GM18870 (cell line): Measurements from ENCODE around the gene LPP.
A peak's percentile ranks its signal among the peaks of the same experiment; 100 is the strongest.

Experiments used
- ATAC-seq: cut with Tn5 transposase; IDR thresholded peaks from one replicate; pipeline ENCODE4 v1.9.1; 2021; ENCODE audit warnings: moderate library complexity; ENCODE audit not compliant: unreplicated experiment

The LPP gene, protein sequence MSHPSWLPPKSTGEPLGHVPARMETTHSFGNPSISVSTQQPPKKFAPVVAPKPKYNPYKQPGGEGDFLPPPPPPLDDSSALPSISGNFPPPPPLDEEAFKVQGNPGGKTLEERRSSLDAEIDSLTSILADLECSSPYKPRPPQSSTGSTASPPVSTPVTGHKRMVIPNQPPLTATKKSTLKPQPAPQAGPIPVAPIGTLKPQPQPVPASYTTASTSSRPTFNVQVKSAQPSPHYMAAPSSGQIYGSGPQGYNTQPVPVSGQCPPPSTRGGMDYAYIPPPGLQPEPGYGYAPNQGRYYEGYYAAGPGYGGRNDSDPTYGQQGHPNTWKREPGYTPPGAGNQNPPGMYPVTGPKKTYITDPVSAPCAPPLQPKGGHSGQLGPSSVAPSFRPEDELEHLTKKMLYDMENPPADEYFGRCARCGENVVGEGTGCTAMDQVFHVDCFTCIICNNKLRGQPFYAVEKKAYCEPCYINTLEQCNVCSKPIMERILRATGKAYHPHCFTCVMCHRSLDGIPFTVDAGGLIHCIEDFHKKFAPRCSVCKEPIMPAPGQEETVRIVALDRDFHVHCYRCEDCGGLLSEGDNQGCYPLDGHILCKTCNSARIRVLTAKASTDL

DNA sequence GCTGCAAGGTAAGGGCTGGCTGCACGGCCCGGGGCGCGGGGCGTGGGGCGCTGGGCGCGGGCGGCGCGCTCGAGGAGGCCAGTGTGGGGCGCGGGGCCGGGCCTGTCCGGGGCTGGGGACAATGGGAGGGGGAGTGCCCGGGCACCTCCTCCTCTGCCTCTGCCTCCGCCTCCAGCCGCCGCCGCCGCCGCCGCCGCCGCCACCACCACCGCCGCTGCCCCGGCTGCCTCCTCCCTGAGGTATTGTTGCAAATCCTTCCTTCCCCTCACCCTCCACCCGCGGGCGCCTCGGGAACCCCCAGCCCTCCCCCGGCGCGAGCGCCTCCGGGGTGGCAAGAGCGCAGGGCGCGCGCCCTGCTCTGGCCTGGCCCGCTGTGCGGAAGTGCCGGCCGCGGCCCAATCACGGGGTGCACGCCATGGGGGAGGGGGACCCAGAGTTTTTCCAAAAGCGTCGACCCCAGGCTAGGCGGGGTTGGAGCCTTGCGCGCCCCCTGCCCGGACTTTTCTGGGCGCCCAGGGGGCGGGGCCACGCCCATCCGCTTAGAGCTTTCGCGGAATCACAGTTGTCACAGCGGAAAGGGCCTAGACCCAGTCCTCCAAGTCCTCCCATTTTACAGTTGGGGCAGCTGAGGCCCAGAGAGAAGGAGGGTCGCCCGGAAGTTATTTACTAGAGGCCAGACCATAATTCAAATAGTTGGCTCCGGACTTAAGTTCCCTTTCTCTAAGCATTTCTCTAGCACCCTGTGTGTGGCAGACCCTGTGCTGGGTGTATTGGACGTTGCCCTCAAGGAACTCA, at the start of gene LPP:
TSS of gene LPP (plus strand) at position 144 of the 795 bp plus-strand sequence. CDS start 251,964 bp downstream, outside the sequence.
- no peak for ATAC-seq

DNA sequence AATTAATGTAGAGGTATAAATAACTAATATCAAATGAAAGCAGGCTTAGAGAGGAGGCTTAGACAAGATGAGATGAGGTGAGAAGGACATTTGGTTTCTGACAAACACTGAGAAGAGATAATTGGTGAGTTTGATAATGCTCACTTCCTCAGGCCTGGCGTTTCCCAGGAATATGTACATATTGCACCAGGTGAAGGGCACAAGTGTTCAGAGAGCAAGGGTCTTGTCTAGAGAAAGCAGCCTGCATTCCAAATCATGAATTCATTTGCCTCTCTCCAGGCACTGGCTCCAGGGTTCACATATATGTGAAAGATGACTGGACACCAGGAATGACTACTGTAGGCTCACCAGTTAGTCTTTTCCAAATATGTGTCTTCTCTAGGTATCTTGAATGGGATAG, 48.0 kb upstream of the LPP start:
- ATAC-seq: no peak

DNA sequence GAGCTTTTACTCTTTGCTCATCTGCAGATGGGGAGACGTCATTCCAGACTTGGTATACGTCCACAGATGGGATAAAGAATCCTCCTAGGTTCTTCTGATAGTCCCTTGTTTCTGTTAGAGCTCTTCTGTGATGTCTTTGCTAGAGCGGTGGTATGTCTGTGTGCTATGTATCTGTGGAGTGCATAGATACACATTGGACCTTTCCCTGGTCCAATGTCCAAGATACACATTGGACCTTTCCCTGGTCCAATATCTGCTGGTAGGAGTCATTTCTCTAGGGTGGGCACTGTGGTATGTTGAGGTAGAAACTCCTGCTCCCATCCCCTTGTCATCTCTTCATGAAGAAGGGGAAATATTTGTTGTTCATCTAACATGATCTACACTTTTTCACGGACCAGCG, 47.5 kb upstream of the LPP start:
- no peak for ATAC-seq

DNA sequence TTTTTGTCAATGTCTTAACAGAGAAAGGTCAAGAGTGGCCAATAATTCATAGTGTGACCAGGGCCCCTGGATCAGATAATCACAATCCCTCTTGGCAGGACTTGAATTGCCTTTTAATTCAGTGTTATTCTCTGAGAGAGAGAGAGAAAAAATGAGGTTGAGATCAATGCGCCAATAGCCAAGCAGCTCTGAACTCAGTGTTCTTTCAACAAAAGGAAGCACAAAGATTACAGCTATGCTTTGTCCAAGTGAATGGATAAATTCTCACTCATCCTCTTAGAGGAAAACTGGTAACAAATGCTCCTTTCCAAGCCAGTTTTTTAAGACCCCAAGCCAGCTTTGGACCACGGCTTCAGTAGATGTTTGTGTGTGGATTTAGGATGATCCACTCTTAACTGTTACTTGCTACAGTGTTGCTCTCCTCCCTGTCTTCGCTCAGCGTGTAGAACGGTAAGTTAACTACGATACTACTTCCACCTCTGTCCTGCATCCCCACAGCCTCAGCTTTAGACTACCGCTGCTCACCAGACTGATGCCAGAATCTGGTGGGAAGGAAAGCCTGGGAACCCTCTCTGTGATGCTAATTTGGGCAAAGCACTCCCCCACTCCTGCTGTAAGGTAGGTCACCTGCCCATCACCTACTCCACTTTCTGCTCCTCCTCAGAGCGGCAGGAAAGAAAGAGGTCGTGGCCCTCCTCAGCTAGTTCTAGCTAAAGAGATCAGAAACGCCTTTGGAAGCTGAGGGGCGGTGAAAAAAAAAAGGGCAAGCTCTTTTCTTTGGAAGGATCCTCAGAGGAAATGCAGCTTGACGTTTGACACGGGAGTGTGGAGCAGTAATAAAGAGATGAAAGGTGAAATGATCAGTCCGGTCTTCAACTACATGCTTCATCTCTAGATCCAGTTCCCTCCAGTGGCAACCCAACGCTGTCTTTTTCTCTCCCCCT, 46.8 kb upstream of the LPP start:
- no peak for ATAC-seq

DNA sequence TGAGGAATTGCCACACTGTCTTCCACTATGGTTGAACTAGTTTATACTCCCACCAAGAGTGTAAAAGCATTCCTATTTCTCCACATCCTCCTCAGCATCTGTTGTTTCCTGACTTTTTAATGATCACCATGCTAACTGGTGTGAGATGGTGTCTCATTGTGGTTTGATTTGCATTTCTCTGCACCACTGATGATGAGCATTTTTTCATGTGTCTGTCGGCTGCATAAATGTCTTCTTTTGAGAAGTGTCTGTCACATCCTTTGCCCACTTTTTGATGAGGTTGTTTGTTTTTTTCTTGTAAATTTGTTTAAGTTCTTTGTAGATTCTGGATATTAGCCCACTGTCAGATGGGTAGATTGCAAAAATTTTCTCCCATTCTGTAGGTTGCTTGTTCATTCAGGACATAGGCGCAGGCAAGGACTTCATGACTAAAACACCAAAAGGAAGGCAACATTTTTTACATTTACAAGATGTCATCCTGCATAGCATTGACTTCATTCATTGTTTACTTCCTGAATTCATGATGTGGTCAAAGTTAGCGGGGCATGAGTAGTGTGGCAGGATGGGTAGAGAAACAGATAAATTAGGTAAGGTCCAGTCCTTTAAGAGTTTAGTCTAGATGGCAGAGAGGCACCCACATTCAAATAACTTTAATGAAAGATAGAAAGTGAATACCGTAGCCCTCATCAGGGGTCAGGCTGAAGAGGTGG, 45.1 kb upstream of the LPP start:
- no peak for ATAC-seq

DNA sequence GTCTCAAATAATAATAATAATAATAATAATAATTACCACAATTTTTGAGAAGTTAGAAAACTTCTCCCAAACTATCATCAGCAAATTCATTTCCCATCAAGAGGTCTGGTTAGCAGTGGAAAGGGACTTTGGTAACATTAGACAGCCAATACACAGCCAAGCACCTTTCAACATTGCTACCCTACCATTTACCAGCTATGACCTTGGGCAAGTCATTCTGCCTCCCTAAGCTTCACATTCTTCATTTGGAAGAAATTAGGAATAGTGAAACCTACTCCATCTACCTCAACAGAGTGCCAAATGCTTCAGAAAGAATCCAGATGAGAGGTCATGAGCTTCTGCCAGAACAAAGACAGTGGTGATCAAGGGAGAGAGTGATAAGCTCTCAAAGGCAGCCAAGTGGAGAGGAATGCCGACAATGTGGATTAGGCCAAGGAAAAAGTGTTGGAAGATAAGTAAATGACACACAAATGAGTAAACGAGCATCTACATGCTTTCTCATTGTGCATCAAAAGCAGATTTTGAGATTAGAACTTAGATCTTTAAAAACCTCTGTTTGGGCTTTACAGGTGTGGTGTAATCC, 42.9 kb upstream of the LPP start:
- no peak for ATAC-seq

DNA sequence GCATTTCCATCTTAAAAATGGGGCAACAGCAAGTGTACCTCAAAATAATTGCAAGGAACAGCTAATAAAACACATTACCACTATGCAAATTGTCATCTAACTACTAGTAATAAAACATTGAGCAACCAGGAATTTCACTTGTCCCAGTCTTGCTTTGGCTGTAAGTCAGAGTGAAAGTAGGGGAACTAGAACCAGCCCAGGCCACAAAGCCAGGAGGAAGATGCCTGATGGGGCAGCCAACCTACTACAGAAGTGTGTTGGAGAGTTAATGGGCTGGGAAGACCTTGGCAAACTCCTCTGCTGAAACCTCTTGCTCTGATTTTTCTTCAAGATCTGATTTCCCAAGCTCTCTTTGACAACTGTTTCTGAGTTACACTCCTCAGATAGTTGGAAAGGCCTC, 40.2 kb upstream of the LPP start:
- ATAC-seq: no peak

DNA sequence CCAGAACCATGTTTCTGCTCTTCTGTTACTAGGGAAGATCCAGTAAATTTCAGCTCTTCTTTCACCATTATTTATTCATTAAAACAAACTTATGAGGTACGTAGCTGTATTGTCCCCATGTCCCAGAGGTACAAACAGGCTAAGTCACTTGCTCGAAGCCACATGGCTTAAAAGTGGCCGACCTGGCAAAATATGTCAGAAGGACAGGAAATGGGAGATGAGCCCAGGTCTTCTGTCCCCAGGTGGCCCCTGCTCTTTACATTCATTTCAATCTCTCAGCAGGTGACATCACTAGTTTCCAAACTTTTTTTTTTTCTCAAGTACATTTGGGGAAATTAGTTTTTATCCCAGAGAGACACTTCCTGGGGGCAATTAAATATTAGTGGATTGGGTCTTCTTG, 34.1 kb upstream of the LPP start:
- ATAC-seq: no peak

DNA sequence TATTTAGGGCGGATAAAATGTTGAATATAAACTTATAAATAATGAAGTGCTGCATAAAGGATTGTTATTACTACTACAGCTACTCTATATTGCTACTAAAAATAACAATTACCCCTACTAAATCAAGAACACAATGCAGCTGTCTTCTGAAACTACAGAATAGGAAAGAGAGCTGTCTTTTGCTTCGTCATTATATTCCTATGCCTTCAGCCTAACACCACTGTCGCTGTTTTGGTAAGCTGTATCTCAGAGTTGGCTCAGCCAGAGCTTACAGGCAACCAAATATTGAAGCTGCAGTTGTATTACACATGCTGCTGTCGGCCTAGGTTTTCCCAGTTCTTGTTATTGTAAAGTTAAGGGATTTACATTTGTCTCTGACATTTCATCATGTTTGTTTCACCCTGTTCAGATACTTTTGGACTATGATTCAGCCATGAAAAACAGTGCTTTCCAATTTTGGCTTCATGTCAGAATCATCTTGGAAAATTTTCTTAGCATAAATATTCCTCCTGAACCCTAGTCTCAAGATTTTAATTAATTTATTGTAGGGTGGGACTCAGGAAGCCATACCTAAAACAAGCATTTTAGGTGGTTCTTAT, 31.3 kb upstream of the LPP start:
- no peak for ATAC-seq

DNA sequence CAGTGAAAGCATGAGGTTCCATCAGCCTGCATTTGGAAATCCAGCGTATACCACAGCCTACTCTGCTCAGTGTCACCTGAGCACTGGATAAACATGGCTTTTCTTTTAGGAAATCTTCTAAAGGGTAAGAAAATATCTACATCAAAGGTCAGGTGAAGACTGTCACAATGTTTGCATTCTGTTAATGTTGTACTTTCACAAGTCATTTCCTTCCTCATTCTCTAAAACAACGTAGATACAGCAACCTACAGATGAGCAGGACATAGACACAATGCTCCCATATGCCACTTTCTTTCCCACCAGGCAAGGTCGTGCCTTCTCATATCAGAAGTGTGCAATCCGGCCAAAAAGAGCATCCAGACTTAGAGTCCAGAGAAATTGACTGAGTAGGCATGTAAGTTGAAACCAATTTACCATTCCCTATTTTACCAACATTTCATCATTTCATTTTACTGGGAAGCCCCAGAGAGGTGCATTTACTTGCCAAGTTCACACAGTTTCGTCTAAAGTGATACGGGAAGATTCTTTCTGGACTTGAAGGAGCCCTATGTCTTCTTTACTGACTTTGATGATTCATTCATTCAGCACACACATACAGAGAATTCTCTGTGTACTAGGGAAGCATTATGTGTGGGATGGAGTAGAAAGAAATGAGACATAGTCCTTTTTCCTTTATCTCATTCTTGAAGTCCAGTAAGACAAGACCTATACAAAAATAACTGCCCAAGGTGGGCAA, 30.6 kb upstream of the LPP start:
- no peak for ATAC-seq

DNA sequence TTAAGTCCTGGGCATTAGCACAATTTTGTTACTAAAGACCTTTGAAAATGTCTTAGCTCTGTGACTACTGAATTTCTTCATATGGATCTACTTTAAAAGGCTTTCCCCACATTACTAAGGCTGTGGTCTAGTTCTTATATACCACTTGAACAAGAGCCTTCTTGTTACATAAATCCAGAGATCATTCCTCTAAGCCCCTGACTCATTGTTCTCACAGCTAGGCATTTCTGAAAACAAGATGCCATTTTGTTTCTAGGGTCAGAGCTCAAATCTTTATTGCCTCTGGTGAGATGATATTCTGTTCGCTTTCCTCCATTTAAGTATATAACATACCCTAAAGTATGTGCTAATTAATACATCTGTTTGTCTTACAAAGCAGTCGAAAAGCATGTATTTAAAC, 29.8 kb upstream of the LPP start:
- no peak for ATAC-seq

DNA sequence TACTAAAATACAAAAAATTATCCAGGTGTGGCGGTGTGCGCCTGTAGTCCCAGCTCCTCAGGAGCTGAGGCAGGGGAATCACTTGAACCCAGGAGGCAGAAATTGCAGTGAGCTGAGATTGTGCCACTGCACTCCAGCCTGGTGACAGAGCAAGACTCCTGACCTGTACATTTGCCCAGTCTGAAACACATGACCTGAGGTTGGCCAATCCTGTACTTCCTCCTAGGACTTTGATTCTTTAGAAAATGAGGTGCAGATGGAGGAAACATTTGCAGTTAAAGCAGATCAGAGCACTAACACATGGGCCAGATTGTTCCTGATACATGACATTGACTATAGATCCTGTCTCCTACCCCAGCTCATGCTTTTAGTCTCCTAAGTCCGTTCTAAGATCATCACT, 28.9 kb upstream of the LPP start:
- no peak for ATAC-seq

DNA sequence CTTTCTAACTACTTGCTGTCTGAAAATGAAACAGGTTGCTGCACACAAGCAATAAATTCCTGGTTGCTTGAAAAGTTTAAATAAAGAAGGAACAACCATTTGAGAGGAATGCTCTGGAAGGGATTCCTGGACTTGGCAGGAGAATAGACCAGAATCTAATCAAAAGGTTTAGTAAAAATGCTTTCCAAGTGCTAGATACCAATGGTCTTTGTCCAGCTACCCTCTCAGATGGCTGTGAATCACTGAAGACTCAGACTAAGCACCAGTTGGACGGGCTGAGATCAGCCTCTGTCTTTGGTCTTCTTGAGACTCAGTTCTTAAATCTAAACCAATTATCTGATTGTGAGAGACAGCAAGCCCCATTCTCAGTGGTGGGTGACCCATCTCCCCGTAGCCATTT, 27.7 kb upstream of the LPP start:
- ATAC-seq: no peak

DNA sequence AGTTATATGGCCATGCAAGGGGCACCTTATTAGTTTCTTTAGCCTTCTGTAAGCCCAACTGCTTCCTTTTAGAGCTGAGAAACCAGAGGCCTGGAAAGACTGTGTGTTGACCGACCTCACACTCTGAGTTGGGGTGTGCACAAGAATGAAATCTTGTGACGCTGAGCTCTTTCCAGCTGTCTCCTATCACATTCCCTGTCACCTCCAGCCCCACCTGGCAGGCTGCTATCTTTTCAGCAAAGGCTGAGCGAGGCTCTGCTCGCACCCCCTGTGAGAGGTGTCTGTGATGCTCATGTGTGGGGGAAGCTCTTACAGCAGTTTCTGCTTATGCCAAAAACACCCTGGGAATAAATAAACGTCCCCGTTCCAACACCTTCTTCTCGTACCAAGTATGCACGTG, 27.0 kb upstream of the LPP start:
- ATAC-seq: no peak

DNA sequence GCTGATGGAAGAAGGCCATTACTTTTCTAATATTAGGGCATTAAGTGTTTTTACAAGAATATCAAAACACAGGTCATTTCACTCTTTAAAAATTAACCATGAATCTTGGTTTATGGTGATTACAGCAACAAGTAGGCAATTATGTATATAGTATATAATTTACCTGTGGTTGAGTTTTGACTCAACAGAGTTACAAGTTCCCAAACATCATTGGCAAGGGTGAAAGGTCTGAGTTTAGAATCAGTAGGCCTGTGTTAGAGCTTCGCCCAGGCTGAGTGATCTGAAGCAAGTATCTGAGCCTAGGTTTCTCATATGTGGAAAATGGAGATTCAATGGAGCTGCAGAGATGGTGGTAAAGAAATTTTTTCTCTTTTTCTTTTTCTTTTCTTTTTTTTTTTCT, 25.1 kb upstream of the LPP start:
- no peak for ATAC-seq

DNA sequence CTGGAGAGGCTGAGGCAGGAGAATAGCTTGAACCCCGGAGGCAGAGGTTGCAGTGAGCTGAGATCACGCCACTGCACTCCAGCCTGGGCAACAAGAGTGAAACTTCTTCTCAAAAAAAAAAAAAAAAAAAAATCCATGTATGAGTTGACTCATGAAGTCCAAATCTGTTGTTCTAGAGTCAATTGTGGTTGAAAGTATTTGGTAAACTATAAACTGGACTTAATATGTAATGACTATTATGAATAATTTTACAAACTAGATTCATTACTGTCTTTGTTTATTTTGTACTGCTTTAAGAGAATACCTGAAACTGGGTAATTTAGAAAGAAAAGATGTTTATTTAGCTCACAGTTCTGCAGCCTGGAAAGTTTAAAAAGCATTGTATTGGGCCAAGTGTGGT, 22.9 kb upstream of the LPP start:
- ATAC-seq: peak; percentile 65

DNA sequence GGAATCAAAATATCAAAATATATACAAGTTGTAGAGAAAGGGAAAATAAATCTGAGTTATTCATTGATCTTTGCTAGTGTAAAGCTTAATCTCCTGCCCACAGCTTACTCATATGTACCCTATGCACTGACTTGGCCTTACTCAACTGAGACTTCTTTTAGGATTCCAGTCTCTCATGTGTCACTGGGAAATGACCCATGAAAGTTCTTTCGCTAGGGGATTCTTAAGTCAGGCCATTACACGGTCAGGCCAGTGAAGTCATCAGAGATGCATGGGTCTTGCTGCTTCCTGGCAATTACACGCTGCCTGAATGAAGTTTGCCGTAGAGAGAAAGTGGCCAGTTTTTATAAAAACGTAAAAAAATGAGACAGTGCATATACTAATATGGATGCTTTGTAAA, 20.7 kb upstream of the LPP start:
- ATAC-seq: peak; percentile 56

DNA sequence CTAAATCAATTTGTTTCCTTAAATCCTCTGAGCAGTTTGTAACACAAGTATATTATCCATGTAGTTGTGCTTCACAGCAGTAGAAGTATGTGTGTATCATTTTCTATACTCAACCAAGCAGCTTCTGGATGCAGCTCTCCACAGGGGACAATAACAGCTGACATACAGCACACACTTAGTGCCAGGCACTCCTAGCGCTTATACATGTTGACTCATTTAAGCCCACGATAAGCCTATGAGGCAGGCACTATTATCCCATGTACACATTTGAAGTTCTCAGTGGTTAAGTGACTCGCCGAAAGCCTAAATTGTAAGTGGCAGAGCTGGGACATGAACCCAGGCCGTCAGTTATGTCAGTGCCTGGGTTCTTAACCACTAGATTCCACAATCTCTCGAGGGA, 20.3 kb upstream of the LPP start:
- ATAC-seq: no peak

DNA sequence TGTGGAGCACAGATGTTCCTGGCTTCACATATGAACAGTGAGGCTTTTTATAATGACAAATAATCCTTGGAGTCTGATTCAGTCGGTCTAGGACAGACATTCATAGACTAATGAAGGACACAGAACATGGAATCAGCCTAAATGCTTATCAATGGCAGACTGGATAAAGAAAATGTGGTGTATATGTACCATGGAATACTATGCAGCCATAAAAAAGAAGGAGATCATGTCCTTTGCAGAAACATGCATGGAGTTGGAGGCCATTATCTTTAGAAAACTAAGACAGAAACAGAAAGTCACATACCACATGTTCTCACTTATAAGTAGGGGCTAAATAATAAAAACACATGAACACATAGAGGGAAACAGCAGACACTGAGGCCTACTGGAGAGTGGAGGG, 19.9 kb upstream of the LPP start:
- ATAC-seq: no peak
